Activated CD8-positive, alpha-beta memory T cell treated with anti-CD3 and anti-CD28 coated beads, Interleukin-2, amount 50 U/mL, for 1 hour (primary cell): Measurements from ENCODE around the gene CLEC6A.
"Not testable (repeated sequence)": the region's sequence is repeated elsewhere in the genome, so short reads cannot be mapped to it uniquely, and the experiment has no call there.

Source experiments
- DNase-seq: peaks from one replicate; pipeline ENCODE4 v3.0.0-alpha.2; 2020; ENCODE audit errors: extremely low read depth

Gene CLEC6A

DNA sequence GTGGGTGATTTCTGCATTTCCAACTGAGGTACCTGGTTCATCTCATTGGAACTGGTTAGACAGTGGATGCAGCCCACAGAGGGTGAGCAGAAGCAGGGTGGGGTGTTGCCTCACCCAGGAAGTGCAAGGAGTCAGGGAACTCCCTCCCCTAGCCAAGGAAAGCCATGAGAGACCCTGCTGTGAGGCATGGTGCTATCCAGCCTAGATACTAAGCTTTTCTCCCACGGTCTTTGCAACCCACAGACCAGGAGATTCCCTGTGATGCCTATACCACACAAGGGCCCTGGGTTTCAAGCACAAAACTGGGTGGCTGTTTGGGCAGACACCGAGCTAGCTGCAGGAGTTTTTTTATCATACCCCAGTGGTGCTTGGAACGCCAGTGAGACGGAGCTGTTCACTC is 39.9 kb downstream of the CLEC6A start:
- DNase-seq = not testable (repeated sequence)

DNA sequence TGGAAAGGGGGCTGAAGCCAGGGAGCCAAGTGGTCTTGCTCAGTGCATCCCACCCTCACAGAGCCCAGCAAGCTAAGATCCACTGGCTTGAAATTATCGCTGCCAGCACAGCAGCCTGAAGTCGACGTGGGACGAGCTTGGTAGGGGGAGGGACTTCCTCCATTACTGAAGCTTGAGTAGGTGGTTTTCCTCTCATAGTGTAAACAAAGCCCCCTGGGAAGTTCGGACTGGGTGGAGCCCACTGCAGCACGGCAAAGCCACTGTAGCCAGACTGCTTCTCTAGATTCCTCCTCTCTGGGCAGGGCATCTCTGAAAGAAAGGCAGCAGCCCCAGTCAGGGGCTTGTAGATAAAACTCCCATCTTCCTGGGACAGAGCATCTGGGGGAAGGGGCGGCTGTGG is 40.3 kb downstream of the CLEC6A start:
- not testable (repeated sequence) for DNase-seq

DNA sequence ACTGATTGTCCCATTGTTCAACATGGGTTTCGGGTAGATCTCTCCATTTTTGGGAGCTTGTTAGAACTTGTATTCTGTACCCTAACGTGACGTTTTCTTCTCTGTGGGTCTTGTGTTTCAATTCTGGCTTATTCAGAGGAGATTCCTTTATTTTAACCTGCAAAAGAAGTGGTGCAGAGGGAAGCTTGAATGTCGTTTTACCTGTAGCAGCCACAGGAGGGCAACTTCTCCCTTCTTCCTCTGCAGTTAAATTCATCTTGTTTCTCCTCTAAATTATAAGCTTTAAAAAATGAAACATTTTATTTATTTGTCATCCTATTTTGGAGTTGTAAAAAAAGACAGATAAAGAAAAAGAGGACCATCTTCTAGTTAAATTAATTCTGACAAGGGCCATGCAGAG is 43.9 kb downstream of the CLEC6A start:
- DNase-seq = no peak

DNA sequence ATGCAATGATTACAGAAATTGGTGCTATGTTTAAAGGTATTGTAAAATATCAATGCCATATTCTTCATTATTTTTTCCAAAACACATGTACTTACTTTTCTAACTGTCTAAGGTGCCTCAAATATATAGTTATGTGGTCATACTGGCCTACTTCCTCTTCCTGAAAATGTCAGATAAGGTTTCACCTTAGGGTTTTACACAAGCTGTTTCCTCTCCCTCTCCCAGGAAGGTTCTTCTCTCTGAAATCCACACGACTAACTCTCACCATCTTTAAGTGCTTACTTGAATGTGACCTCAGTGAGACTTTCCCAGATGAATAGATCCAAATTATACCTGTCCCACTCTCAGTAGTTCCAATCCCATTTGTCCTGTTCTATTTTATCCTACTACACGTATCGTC is 46.0 kb downstream of the CLEC6A start:
- DNase-seq = no peak

DNA sequence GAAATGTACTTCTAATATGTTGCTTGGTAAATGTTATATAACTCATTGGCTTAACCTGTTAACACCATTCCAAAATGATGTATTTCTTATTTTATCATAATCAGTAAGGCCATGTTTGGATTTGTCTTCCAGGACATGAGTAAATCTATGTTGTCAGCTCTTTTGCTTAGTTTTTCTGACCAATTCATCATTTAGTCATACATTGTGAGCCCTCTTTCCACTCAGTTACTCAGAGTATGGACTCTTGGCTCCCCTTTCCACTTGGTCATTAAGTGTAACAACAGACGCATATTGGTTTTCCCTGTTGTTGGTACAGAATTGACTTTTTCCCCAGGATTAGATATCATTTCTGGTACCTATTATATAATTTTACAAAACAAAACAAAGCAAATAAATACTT is 48.6 kb downstream of the CLEC6A start:
- DNase-seq = no peak

DNA sequence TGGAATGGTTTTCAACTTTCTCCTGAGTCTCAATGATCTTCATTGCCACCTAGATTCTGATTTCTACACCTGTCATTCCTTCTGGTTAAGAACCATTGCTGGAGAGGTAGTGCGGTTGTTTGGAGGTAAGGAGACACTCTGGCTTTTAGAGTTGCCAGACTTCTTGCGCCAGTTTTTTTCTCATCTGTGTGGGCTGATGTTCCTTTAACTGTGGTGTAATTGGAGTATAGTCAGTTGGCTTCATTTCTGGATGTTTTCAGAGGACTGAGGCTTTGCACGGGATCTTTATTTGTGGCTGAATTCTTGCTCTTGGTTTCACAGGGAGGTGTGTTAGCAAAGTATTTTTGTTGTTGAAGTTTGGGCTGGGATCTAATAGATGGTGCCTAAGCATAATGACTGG is 51.8 kb downstream of the CLEC6A start:
- no peak for DNase-seq

DNA sequence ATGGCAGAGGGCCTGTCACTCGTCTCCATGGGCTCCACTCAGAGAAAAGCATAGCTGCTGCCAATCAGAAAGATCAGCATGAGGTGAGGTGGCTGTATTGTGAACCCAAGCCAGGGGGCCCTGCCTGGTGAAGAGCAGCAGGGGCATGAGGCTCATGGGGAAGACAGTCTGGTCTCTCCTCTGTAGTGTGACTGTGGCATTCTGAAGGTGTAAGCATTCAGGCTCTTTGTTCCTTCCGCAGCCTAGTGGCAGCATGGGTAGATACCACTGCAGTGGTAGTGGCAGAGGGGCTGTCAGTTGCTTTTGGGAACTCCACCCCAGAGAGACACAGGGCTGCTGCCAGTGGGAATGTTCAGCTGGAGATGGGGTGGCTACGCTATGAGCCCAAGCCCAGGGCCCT is 52.5 kb downstream of the CLEC6A start:
- no peak for DNase-seq

DNA sequence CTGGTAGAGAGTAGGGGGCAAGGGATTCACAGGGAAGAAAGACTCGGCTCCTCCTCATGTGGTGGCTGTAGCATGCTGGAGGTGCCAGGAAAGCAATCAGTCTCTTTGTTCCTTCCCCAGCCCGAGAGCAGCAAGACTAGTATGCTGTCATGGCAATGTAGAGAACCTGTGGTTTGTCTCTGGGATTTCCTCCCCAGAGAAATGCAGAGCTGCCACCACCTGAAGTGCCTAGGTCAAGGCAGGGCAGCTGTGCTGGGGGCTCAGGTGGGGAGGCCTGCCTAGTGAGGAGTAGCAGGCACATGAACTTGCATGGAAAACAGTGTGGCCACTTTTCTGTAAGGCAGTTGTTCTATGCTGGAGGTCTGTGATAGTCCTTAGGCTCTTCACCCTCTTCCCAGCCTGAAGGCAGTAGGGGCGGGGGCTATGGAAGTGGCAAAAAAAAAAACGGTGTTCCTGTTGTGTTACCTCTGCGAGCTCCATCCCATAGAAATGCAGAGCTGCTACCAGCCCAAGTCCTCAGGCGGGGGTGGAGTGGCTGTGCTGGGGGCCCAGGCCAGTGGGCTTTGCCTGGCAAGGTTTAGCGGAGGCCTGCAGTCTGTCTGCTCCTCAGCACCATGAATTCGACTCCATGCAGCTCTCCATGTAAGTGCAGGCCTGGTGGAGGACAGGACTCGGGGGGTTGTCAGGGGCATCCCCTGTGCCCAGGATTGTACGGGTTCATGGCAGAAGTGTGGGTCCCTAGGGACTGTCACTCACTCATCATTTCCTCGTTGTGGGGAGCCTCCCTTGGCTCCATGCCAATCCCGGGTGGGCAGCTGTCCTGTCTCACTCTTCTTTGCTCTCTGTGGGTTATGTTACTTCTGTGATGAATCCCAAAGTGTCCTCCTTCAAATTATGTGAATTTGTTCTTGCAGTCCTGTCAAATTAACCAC is 53.4 kb downstream of the CLEC6A start:
- DNase-seq = no peak

DNA sequence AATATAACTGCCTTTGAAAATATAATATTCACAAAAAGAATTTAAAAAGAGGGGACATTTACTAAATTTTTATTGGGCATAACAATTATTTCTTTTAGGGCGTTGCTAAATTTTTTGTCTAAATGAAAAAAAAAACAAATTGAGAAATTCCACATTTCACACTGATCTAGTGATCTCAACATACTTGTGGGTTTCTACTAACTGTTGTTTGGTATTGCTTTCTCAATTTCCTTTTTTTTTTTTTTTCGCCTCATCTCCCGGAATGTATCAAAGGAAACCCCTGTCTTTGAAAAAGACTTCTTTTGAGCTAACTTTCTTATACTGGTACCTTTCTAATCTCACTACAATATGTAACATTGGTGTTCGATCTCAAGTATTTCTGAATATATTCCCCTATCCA is 57.5 kb downstream of the CLEC6A start, which contains the start of gene CLEC4D:
CLEC4D (plus strand) TSS at position 248 of the 400 bp plus-strand sequence. CDS start 230 bp downstream, outside the sequence.
- no peak for DNase-seq

DNA sequence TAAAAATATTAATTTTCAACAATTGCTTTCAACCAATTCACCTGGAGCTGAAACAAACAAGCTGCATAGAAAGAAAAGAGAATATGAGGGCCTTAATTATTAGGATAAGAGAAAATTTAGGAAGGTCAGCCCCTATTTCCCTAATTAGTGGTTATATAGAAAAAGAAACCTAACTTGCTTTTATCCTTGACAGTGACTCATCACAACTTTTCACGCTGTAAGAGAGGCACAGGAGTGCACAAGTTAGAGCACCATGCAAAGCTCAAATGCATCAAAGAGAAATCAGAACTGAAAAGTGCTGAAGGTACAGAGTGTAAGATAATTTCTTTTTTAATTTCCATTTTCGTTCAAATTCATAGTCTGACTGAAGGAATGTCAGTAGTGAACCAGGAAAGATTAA is 62.2 kb downstream of the CLEC6A start:
- no peak for DNase-seq

DNA sequence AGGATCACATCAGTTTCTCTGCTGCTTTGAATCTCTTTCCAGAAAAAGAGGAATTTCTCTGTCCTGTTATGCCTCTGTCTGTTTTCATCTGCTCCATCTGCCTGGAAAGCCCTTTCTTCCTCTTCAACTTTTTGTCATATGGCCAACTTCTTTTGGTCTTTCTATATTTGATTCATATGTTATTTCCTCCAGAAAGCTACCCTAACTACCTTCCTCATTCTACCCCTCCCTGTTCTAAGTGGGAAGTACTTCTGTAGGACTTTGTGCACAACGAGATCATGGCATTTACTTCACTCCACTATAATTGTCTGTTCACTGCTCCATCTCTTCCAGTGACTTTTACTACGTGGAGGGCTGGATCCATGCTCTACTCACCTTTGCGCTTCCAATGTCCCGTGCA is 63.4 kb downstream of the CLEC6A start:
- no peak for DNase-seq

DNA sequence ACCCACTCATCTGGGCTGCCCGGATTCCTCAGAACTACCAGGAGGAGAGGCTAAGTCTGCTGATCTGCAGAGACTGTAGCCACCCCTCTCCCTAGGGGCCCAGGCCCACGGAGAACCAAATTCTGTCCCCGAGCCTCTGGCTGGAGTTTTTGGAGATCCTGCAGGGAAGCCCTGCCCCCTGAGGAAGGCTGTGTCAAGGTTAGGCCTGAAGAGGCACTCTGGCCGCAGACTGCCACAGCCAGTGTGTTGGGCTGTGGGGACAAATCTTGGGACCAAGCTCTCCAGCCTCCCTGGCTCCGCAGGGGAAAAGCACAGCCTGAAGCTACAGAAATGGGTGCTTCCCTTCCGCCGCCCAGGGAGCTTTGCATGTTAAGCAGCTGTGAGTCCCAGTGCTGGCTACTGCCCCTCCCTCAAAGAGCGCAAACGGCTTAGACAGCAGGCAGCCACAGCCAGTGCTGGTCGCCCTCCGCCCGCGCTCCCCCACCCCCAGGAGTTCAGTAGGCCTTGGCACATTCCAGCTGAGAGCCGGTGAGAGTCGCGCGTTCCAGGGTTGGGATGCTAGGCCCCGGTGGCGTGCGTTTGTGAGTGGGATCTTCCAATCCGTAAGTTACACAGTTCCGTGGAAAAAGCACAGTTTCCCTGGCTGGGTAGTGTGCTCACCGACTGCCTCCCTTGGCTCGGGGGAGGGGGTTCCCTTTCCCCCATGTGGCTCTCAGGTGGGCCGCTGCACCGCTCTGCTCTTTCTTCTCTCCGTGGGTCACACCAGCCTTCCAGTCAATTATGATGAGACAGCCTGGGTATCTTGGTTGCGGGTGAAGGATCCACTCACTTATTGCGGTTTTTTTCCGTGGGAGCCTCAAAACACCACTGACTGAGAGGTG is 71.7 kb downstream of the CLEC6A start:
- no peak for DNase-seq
